Measurements from ENCODE around the gene SOHLH1.

The SOHLH1 gene

DNA sequence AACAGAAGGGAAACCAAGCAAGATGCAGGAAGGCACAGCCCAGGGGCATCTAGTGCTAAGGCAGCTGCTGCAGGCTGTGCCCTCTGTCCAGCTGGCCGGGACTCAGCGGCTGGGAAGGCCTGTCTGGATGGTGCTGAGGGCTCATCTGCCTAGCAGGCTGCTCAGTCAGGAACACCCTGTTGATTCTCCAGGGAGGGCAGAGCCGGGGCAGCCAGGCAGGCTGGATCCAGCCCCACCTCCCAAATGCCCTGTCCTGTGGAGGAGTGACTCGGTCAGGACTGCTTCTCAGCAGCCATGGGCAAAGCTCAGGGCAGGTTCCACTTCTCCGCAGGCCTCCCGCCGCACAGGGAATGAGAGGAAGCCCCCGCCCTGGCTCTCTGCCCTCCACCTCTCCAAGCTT is 44.0 kb downstream of the SOHLH1 start:
- no peak for DNase-seq

DNA sequence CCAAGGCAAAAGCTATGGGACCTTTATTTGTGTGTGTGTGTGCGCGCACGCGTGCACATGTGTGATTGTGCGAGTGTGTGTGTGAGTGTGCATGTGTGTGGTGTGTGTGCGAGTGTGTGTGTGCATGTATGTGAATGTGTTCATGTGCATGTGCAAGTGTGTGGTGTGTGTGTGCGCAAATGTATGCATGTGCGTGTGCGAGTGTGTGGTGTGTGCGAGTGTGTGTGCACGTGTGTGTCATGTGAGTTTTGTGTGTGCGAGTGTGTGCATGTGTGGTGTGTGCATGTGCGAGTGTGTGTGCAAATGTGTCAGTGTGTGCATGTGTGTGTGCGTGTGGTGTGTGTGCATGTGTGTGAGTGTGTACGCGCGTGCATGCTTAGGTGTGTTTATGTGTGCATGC is 48.9 kb downstream of the SOHLH1 start:
- no peak for DNase-seq

GRCh38 chr9:135649508-135649907 is 49.8 kb downstream of the SOHLH1 start:
- no peak for DNase-seq

- DNase-seq, result no peak
Measured at GRCh38 chr9:135648494-135649410, 50.5 kb downstream of the SOHLH1 start.

DNA sequence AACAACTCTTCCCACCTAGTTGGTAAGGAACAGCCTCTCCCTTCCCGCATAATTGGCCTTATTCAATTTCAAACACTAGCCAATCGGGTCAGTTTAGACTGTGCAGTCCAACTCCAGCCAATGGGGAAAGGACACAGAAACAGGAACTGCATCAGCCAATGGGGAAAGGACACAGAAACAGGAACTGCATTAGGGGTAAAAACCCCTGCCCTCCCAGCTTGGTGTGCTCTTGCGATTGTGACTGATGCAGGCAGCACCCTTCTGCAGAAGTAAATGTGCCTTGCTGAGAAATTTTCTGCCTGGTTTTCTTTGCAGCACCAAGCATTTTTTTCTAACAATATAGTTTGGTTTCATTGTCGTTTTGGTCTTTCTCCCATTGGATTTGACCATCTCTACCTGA is 51.4 kb downstream of the SOHLH1 start:
- no peak for DNase-seq

DNA sequence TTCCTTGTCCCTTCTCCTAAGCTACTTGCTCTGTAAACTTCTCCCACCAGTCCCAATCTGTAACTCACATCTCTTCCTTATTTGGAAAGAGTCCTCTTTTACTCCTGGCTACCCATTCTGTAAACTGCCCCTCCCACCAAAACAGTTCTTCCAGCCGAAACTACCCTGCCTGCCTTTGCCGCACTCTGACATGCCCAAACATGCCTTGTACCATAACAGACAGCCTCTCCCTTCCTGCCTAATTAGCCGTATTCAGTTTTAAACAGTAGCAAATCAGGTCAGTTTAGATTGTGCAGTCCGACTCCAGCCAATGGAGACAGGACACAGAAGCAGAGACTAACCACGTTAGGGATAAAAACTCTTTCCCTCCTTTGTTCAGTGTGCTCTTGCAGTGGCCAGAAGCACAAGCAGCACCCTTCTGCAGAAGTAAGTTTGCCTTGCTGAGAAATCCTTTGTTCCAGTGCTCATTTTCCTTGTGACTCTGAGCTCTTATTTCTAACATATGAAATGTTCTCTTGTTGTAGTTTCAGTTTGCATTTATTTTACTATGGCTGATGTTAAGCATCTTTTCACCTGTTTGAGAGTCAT is 54.6 kb downstream of the SOHLH1 start:
- DNase-seq, result no peak

All from NCI-H510A treated with DMSO at 0.1 percent for 48 hours (cell line).